ENCODE results near the gene BMAL1. TPM values are rescaled to one million over a fixed set of nuclear protein-coding genes. Genes with fewer than 3 reads are reported as not detected.

BMAL1 gene
- total and polyA plus RNA-seq, 2 of the 4 experiments (the other 2 are of a cell fraction): 8.8 to 9.9 TPM

- no peak for TF ChIP-seq MAZ (IDR thresholded peaks at IDR 0.05; ENCODE audit: borderline replicate concordance, low read depth, low read length)
- no peak for TF ChIP-seq NFE2L2 (IDR thresholded peaks at IDR 0.05; ENCODE audit: low read depth, low read length)
- no peak for TF ChIP-seq RCOR1 (IDR thresholded peaks at IDR 0.05; ENCODE audit: insufficient replicate concordance, low read length)
- no peak for TF ChIP-seq FOS (IDR thresholded peaks at IDR 0.05; ENCODE audit: low read depth, low read length)
- TF ChIP-seq CTCF (conservative IDR thresholded peaks at IDR 0.05; ENCODE audit: low read depth, low read length): no peak
- TF ChIP-seq RAD21 (IDR thresholded peaks at IDR 0.05; ENCODE audit: low read length): no peak
- TF ChIP-seq MAFK (IDR thresholded peaks at IDR 0.05; ENCODE audit: low read depth, low read length): no peak
- no peak for TF ChIP-seq ELK1 (IDR thresholded peaks at IDR 0.05; ENCODE audit: borderline replicate concordance, low read depth, low read length)
- no peak for TF ChIP-seq CEBPB (IDR thresholded peaks at IDR 0.05; ENCODE audit: low read depth, low read length)
- TF ChIP-seq RFX5 (IDR thresholded peaks at IDR 0.05; ENCODE audit: low read depth, low read length): no peak
- ChIA-PET POLR2A (ENCODE audit: unreplicated experiment) (no interaction called here), CTCF (interaction anchor here (3.3 kb wide), 1 partner anchor 139 kb away, joined by 10 read pairs; no protein-coding TSS in a partner anchor)
- Histone ChIP-seq H2BK5ac (ENCODE audit: low read depth, low read length, poor library complexity, severe bottlenecking) (no peak overlapping the region), H2BK120ac (ENCODE audit: low read depth, low read length) (no peak overlapping the region), H3K79me1 (ENCODE audit: low read depth in 1 of 2, low read length in 2 of 2) (peaks cover 4 to 23% of the 10 kb centered on the region in 2 experiments; a peak in 3 of 4 replicates), H3K9ac (ENCODE audit: low read depth, low read length) (no peak overlapping the region), H4K8ac (ENCODE audit: low read depth in 2 of 2, low read length in 2 of 2) (no peak overlapping the region), H3K4me2 (ENCODE audit: low read depth, low read length) (no peak overlapping the region), H3K27ac (ENCODE audit: insufficient read depth, low read length) (no peak overlapping the region), H3K9me3 (ENCODE audit: control insufficient read depth, insufficient read depth, low read length) (no peaks in the 10 kb centered on the region), H2AK5ac (ENCODE audit: low read depth, low read length) (no peak overlapping the region), H3K36me3 (ENCODE audit: control insufficient read depth, insufficient read depth, low read length) (peaks cover 2% of the 10 kb centered on the region; the same call in 1 of the 2 replicates), H4K91ac (ENCODE audit: insufficient read depth, low read depth, low read length) (no peak overlapping the region), H2AK9ac (replicated peaks; ENCODE audit: low read depth, low read length, poor library complexity) (no peak overlapping the region), H4K5ac (ENCODE audit: low read depth, low read length) (no peak overlapping the region), H2AFZ (replicated peaks; ENCODE audit: low read length, poor library complexity) (no peak overlapping the region), H3K9me1 (ENCODE audit: insufficient read depth, low read length) (peaks cover 10% of the 10 kb centered on the region), H2BK15ac (ENCODE audit: low read depth, low read length) (no peak overlapping the region), H3K4ac (ENCODE audit: low read depth, low read length) (no peak overlapping the region), H4K20me1 (ENCODE audit: insufficient read depth, low read length) (no peaks in the 10 kb centered on the region), H3K14ac (replicated peaks; ENCODE audit: low read depth, low read length) (no peak overlapping the region), H3K23ac (ENCODE audit: low read depth, low read length) (no peak overlapping the region), H2BK20ac (ENCODE audit: low read depth, low read length) (no peak overlapping the region), H3K4me1 (ENCODE audit: control insufficient read depth, insufficient read depth, low read length) (no peaks in the 10 kb centered on the region; the same call in 1 of the 2 replicates), H3K4me3 (ENCODE audit: insufficient read depth, low read depth, low read length) (no peak overlapping the region), H3K56ac (ENCODE audit: extremely low read depth, insufficient read depth, low read length) (no peak overlapping the region), H3K18ac (ENCODE audit: low read depth, low read length) (no peak overlapping the region), H3K27me3 (ENCODE audit: control insufficient read depth, insufficient read depth, low read length) (no peaks in the 10 kb centered on the region)
- intact Hi-C loops (cut with micrococcal nuclease): no loop called here
- dilution Hi-C loops (cut with HindIII; ENCODE audit: low sequenced_read_pairs, unreplicated experiment): no loop called here
- in situ Hi-C loops (cut with MboI; ENCODE audit: low sequenced_read_pairs): loop anchor here (25.0 kb wide), 1 partner anchor 1037 kb away; no protein-coding TSS in a partner anchor
- no peak for DNase-seq
- BruUV-seq (replicated peaks): no TSS peak
- WGBS, 2 experiments (ENCODE audit: extremely low coverage in 2 of 2, insufficient read length in 1 of 2): 80% methylated on average over 1 of the region's 6 CpGs; no CpG with 5 or more reads in 1 of the 2 experiments
- ATAC-seq (ENCODE audit: low read depth): no peak
Observed at GRCh38 chr11:13349581-13349980, 72.0 kb downstream of the BMAL1 start.

Data from IMR-90 (cell line).